ENCODE data around the gene SRSF10. TPM values are rescaled to one million over a fixed set of nuclear protein-coding genes. Genes with fewer than 3 reads are reported as not detected.

SRSF10 gene
- polyA plus RNA-seq, 1 donor (not counting 4 experiments of a cell fraction or from before 2014, with no cell fraction given): 116 TPM

- peaks cover 3% of the 10 kb centered on the region for H4K20me1 ChIP-seq (ENCODE audit: control insufficient read depth, extremely low read depth, insufficient read depth, low read length)
- DNase-seq (ENCODE audit: low read depth, low spot score) (no peak), FAIRE-seq (no peak)
- H3K79me2 ChIP-seq (ENCODE audit: control insufficient read depth, insufficient read depth, low read length): peaks cover 74% of the 10 kb centered on the region
- H3K27me3 ChIP-seq (ENCODE audit: control insufficient read depth, extremely low read depth, insufficient read depth, low read length): no peaks in the 10 kb centered on the region
- dilution Hi-C loops (cut with MboI; ENCODE audit: extremely low pct_ligation_motif_present, low sequenced_read_pairs): no loop called here
- peaks cover 6 to 20% of the 10 kb centered on the region in 2 experiments for H3K36me3 ChIP-seq (ENCODE audit: control insufficient read depth in 2 of 2, extremely low read depth in 1 of 2, insufficient read depth in 2 of 2, low read length in 2 of 2)
- no peak overlapping the region for H3K9ac ChIP-seq (ENCODE audit: control insufficient read depth, extremely low read depth, insufficient read depth, low read length)
- peak overlapping the region; percentile 84 for H3K4me2 ChIP-seq (ENCODE audit: control insufficient read depth, extremely low read depth, insufficient read depth, low read depth, low read length)
- H3K4me1 ChIP-seq (ENCODE audit: control insufficient read depth, extremely low read depth, insufficient read depth, low read length): peaks cover 19% of the 10 kb centered on the region
- no peak overlapping the region for H3K27ac ChIP-seq (ENCODE audit: control insufficient read depth, insufficient read depth, low read length)
- TF ChIP-seq, protein P1, sequence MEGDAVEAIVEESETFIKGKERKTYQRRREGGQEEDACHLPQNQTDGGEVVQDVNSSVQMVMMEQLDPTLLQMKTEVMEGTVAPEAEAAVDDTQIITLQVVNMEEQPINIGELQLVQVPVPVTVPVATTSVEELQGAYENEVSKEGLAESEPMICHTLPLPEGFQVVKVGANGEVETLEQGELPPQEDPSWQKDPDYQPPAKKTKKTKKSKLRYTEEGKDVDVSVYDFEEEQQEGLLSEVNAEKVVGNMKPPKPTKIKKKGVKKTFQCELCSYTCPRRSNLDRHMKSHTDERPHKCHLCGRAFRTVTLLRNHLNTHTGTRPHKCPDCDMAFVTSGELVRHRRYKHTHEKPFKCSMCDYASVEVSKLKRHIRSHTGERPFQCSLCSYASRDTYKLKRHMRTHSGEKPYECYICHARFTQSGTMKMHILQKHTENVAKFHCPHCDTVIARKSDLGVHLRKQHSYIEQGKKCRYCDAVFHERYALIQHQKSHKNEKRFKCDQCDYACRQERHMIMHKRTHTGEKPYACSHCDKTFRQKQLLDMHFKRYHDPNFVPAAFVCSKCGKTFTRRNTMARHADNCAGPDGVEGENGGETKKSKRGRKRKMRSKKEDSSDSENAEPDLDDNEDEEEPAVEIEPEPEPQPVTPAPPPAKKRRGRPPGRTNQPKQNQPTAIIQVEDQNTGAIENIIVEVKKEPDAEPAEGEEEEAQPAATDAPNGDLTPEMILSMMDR (optimal IDR thresholded peaks at IDR 0.05 in 1 of 3, IDR thresholded peaks at IDR 0.05 in 1 of 3, conservative IDR thresholded peaks at IDR 0.05 in 1 of 3; ENCODE audit: extremely low read depth in 1 of 3, insufficient read depth in 2 of 3, low read length in 3 of 3): no peak
- no peak for TF ChIP-seq EZH2 (IDR thresholded peaks at IDR 0.05; ENCODE audit: low read length)
- H3K9me3 ChIP-seq (ENCODE audit: control insufficient read depth, low read depth, low read length): no peaks in the 10 kb centered on the region
- peak overlapping the region in 1 of 3 experiments; percentile 95 for H3K4me3 ChIP-seq (ENCODE audit: control insufficient read depth in 2 of 3, extremely low read depth in 1 of 3, insufficient read depth in 2 of 3, low read depth in 1 of 3, low read length in 3 of 3)
- no peak overlapping the region for H2AFZ ChIP-seq (ENCODE audit: control insufficient read depth, low read length)
- no peaks in the 10 kb centered on the region for H3K9me1 ChIP-seq (ENCODE audit: control insufficient read depth, extremely low read depth, insufficient read depth, low read length)
Observed at GRCh38 chr1:23977854-23978191, 2.3 kb downstream of the SRSF10 start.

DNA sequence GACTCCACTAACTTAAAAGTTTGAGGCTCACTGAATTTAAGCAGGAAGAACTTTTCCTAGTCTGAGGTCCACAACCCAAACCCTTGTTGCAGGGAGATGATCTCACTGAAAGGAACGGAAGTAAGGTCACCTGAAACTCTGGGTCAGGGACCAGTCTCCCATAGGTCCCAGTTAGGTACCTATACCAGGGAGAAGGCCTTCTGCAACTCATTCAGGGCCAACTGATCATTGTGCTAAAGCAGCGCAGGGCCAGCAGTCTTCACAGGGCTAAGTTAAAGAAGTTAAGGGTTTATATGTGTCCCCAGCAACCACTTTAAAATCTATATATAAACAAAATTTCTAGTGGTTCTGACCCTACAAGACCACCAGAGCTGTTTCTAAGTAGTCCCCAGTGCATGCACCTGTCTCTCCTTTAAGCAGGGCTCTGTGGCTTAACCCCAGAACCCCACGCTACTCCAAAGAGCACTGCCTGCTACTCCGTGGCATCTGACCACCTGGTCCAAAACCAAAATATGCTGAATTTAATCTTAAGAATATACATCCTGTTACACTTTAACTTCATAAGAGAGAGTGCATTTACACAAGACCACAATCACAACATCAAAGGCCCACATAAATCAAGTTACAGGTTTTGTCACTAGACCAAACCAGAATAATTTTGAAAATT, 2.8 kb downstream of the SRSF10 start:
- TF ChIP-seq EZH2 (IDR thresholded peaks at IDR 0.05; ENCODE audit: low read length): no peak
- TF ChIP-seq, protein P1 (optimal IDR thresholded peaks at IDR 0.05 in 1 of 3, IDR thresholded peaks at IDR 0.05 in 1 of 3, conservative IDR thresholded peaks at IDR 0.05 in 1 of 3; ENCODE audit: extremely low read depth in 1 of 3, insufficient read depth in 2 of 3, low read length in 3 of 3): no peak
- Histone ChIP-seq H3K36me3 (ENCODE audit: control insufficient read depth in 2 of 2, extremely low read depth in 1 of 2, insufficient read depth in 2 of 2, low read length in 2 of 2) (peaks cover 6 to 20% of the 10 kb centered on the region in 2 experiments), H3K79me2 (ENCODE audit: control insufficient read depth, insufficient read depth, low read length) (peaks cover 76% of the 10 kb centered on the region), H3K27ac (ENCODE audit: control insufficient read depth, insufficient read depth, low read length) (no peak overlapping the region), H3K9me1 (ENCODE audit: control insufficient read depth, extremely low read depth, insufficient read depth, low read length) (no peaks in the 10 kb centered on the region), H3K9me3 (ENCODE audit: control insufficient read depth, low read depth, low read length) (no peaks in the 10 kb centered on the region), H2AFZ (ENCODE audit: control insufficient read depth, low read length) (no peak overlapping the region), H3K4me1 (ENCODE audit: control insufficient read depth, extremely low read depth, insufficient read depth, low read length) (peaks cover 19% of the 10 kb centered on the region), H4K20me1 (ENCODE audit: control insufficient read depth, extremely low read depth, insufficient read depth, low read length) (peaks cover 3% of the 10 kb centered on the region), H3K4me2 (ENCODE audit: control insufficient read depth, extremely low read depth, insufficient read depth, low read depth, low read length) (peak overlapping the region; percentile 84), H3K9ac (ENCODE audit: control insufficient read depth, extremely low read depth, insufficient read depth, low read length) (no peak overlapping the region), H3K27me3 (ENCODE audit: control insufficient read depth, extremely low read depth, insufficient read depth, low read length) (no peaks in the 10 kb centered on the region), H3K4me3 (ENCODE audit: control insufficient read depth in 2 of 3, extremely low read depth in 1 of 3, insufficient read depth in 2 of 3, low read depth in 1 of 3, low read length in 3 of 3) (peak overlapping the region in 1 of 3 experiments; percentile 15)
- FAIRE-seq: no peak
- dilution Hi-C loops (cut with MboI; ENCODE audit: extremely low pct_ligation_motif_present, low sequenced_read_pairs): no loop called here
- DNase-seq (ENCODE audit: low read depth, low spot score): no peak

Data from keratinocyte (primary cell).